HS-27A (cell line): ENCODE data around the gene PKIB.
"Not testable (repeated sequence)": the region's sequence is repeated elsewhere in the genome, so short reads cannot be mapped to it uniquely, and the experiment has no call there.

ENCODE experiments used
- DNase-seq: peaks from one replicate; pipeline ENCODE4 v3.0.0-alpha.2; 2012; ENCODE audit warnings: low read depth, missing footprints

Gene PKIB

DNA sequence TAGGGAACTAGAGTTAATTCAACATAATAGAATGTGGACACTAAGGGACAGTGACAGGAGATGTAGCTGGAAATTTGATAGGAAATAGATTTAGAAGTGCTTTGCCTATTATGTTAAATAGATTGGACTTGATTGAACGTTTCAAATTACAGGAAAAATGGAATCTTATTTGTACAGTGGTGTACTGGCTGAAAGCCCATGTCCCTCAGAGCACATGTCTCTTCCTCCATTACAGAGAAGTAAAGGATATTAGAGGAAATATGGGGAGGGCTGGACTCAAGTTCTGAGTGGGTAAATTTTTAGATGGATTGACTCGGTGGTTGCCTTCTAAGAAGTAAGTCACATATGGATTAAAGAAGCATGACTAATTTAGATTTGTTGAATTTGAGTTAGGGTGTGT, 11.4 kb downstream of the PKIB start:
- DNase-seq = no peak

DNA sequence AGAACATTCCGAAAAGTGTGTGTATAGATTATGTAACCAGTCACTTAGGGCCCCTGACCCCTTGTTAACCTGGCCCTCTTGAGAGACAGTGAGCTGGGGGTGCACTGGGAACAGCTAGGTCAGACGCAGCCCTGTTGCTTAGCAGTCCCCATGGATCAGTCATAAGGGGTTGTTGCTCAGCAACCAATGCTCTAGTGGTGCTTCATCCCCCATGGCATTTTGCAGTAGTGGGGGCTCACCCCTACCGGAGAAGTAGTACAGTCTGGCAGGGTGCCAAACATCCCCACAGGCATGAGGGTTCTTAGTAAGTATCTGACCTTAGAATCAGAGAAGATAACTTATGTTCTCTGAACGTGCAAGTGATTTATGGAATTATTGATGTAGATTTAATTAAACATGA, 12.3 kb downstream of the PKIB start:
- no peak for DNase-seq

DNA sequence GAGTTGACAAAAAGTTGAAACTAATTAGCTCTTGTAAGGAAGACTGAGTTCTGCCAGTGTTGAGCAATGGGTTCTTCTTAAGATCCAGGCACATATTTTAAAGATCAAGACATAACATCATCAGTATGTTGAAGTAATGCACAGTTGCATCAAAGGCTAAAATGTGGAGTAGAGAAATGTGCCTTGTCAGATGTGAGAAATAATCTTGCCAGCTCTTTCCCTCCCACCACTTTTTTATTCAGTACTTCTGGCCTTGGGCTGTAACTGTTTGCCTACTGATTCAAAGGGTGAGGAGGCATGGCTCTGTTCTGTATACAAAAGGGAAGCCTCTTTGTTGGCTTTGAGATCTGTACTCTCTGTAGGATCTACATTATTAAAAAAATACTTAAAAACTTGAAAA, 13.1 kb downstream of the PKIB start:
- no peak for DNase-seq

DNA sequence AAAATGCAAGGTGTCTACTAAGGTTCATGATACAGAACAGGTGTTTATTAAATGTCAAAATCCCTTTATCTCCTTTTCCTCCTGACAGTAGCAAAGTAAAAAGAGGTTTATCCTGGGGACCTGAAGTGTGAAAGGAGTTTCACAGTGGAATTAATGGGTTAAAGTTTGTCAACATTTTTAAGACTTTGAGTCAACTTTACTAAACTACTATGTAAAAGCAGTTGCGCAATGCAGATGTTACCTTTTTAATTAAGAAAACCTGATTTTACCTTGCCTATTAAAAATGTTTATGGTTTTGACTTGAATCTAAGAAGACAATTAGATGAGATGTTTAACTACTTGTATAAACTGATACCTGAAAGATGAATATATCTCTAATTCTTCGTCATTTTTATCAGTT, 14.6 kb downstream of the PKIB start:
- no peak for DNase-seq

DNA sequence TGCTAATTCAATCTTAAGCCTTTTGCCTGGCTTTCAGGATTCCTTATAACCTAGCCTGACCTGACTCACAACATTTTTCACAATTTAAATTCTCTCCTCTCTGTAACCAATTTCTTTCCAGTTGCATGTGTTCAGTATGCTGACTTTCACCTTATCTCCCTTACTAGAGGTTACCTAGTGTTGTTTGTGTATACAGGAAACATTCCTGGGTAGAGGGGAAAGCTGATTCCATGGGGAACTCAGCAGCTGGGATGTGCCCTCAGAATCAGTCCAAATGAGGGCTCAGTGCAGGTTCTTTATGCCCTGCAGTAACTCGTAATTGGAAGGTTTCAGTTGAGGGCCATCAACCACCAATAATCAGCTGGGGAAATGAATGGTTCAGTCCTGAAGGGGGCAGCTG, 18.5 kb downstream of the PKIB start:
- DNase-seq = no peak

DNA sequence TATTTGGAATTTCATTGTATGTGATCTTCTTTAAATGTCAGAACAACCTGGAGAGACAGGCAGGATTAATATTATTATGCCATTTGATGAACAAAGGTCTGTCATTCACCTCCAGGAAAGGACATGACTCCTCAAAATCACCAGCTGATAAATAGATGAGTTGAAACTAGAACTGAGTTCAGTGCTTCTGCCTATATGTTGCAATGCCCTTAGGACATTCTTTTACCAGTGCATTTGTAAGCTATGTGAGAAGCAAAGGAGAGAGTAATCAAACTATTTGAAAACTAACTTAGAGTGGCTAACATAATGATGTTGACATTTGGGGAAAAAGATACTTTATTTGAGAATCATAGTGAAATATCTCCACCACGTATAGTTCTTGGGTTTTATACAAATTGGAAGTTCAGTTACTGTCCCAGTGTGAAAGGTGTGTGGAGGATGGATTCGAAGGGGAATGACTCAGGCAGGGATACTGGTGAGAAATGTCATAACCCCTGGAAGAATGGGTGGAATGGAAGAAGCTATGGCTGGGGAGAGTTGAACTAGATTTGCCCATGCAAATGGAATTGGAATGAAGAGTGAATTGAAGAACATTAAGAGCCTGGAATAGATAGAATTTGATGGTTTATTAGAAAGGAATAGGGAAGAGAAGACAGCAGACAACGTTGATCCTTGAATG, 21.5 kb downstream of the PKIB start:
- no peak for DNase-seq

DNA sequence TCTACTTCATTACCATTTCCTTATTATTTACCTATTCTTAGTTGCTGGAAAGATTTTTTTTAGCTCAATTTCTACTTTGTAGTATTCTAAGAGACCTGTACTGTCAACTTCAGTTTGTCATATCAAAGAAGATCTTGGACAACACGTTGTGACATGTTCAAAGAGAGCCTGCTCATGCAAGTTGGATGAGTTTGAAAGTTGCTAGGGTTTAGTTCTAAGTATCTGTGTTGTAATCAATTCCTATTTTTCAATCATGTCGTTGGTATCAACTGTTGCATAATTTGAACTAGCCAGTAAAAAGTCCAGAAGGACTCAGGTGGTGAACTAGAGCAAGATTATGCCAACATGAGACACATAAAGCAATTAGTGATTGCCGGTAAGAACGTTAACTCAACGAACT, 30.2 kb downstream of the PKIB start:
- no peak for DNase-seq

DNA sequence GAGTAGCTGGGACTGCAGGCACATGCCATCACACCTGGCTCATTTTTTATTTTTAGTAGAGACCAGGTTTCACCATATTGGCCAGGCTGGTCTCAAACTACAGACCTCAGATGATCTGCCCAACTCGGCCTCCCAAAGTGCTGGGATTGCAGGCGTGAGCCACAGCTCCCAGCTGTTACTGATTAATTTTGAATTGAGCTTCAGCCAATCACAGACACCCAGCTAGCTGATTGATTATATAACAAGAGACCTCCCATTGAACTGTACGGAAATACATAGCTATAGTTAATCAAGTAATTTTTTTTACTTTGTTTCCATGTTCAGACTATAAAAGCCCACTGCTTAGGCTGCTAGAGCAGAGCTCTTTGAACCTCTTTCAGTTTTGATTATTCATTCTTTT, 31.6 kb downstream of the PKIB start:
- no peak for DNase-seq

DNA sequence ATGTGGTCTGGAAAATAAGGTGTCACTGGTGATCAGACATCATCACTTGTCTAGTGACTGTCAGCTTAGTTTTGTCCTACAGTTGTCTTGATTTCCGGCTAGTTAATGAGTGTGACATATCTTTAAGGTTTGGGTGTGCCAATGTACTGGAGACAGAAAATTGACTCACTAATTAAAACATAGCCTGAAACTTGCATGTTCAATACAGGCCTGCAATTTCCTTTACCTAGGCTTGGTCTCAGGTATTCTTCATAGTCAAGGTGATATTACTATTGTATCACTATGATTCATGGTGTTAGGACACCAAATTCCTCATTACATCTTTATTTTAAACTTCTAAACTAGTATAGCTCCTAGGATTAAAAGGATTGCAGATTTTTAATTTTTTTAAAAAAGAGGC, 32.4 kb downstream of the PKIB start:
- not testable (repeated sequence) for DNase-seq

DNA sequence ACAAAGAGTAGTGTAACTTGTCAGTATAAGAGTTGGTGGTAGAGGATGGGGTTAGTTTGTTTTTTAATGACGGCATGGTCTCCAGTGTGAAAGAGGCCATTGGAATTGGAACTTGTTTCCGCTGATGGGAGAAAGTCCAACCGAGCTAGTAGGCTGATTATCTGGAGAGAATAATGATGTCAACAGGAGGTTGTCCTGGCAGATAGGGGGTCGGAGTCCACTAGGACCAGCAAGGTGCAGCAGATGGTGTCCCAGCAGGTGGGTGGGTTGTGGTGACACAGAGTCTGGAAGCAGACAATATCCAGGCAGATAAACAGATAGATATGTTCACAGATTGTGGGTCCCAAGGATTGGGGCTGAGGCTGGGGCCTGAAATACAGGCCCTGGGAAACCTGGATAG, 35.1 kb downstream of the PKIB start:
- no peak for DNase-seq

DNA sequence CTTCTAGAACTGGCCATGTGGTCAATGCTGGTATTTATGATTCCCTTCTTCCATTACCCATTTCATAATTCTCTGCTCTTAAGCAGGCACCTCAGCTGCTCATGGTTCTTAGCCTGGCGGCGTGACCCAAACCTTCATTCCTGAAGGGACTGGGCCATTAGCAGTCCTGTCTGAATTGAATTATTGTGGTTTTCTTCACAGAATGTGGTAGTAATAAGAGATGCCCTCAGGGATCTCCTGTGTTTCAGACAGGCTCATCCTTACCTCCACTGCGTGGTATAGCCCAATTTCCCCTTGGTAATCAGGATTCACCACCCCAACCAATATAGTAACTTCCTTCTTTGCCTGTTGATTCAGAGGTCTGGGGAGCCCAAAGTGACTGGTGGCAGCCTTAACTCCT, 37.6 kb downstream of the PKIB start:
- no peak for DNase-seq

DNA sequence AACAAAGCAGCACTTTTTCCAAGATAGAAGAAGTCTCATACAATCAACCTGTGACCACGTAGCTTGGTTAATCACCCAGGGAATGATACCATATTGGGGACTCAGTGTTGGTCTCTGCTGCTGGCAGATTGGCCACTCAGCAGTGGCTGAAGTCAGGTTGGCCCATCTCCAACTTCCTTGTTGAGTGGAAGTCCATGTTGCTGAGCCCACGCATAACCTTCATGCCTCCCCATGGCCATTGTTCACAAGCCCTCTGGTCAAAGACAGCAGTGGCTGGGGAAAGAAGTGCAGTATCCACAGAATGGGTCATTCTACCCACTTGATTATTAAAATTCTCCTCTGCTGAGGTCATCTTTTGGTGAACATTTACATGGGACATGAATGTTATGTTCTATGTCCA, 38.5 kb downstream of the PKIB start:
- DNase-seq = no peak

DNA sequence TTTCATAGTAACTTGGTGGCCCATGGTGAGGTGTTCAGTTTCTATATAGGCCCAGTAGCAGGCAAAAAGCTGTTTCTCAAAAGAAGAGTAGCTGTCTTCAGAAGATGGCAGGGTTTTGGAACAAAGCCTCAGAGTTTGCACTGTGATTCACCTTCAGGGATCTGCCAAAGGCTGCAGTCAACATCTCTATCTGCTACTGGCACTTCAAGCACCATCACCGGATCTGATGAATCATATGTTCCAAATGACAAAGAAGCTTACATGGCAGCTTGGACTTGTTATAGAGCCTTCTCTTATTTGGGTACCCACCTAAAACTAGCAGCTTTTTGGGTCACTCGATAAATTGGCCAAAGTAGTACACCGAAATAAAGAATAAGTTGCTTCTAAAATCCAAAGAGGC, 39.5 kb downstream of the PKIB start:
- DNase-seq = no peak

DNA sequence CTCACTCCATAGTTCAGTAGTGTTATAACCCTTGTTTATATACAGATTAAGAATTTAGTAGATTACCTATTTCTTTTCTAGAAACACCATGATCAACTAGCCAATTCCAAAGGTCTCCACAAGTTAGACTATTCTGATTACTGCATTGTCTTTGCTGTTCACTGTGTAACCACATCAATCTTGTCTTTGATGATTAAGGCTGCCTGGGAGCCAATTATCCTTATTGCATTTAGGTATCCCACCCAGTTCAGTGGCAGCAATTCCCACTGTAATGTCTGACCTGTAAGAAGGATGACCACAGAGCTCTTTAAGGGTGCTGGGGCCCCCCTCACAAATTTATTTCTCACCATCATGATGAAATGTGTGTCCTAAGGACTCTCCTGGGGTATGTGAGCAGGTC, 40.2 kb downstream of the PKIB start:
- no peak for DNase-seq

DNA sequence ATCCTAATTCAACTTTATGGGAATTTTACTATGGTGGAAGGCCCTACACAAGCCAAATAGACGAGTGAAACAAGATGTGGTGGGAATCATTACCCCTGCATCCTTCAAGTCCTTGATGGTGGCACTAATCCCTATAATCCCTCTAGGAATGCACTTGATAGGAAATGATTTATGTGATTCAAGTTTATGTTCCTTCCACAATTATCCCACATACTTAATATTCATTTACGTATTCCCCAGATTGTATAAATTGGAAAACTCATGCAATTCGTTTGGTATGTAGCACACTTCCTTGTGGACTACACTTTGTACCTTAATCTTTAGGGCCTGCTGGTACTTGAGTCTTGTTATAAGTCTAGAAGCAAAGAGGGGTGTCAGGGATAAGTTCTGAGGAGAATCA, 40.8 kb downstream of the PKIB start:
- no peak for DNase-seq

DNA sequence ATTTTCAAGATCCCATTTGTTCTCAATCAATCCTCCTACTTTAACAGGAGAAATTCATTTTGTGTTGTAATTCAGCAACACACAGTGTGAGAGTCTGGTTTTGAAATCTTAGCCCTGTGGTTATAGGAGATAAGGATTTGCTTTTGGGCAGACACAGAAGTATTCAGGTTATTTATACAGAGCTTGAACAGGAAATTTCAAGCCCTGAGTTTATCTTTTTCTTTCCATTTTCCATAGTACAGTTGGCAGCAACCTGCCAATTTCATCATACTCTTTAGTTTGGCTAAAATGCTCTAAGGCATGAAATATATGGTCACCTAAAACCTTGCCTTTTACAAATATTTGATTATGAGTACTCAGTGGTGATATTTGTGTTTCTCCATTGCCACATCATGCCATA, 41.4 kb downstream of the PKIB start:
- DNase-seq = no peak

DNA sequence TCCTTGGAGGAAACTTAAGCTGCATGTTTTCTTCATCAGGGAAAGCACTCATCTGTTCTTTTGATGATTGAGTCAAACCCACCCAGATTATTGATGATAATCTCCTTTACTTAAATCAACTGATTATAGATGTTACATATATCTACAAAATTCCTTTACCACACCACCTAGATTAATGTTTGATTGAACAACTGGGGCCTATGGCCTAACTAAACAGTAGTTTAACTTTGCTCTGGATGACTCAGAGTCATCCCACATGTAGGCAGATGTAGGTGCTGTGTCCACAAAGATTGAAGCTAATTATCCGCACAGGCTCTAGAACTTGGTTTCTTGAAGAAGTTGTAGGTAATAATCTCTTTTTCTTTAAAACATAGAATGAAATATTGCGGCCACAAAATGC, 42.2 kb downstream of the PKIB start:
- DNase-seq = no peak

DNA sequence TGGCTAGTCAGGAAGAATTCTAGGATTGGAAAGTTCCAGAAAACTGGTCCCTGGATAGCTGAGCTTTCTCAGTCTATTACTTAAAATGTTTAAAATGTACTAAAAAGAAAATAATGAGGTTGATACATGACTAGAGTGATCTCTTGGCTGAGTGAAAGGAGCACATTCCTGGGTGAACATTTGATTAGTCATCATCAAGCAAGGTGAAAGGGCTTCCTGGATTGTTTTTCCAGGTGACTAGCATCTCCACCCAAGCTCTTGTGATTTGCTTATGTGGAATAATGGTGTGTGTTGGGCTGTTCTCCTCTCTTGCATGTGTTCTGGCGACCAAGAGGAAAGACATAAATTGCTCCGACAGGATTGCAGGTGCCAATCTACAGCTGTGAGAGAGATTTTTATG, 42.9 kb downstream of the PKIB start:
- DNase-seq = peak; percentile 40

DNA sequence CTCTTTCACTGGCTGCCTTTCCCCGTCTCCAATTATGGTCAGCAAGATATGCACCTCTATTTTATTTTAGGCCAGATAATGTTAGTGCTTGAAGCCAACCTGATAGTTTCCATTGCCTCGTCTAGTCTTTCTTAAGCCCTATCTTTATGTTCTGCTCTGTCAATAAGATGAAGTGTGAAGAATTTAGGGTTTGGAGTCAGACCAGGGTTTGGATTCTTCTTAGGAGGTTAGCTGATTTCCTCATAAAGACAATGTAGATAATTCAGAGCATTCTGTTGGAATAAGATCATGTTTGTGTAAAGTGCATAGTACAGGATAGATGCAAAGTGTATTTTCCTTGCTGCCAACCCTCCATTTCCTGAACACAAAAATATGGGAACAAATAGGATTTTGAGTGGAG, 43.8 kb downstream of the PKIB start:
- DNase-seq = no peak

DNA sequence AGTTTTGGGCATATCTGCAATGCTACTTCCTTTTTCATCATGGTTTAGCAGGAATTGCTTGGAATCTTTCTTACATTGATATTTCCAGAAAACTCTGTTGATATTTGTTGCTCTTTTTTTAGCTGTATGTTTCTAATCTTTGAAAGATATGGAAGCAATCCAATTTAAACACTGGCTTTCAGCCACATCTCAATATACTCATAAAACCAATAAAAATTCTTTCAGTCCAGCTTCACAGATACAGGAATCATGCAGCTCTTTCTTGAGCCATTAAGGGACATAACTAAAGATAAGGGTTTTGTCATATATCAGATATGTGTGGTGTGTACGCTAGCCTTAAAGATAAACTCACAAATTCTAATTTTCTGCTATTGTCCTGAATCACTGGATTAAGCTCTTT, 47.4 kb downstream of the PKIB start:
- peak; percentile 29 for DNase-seq

DNA sequence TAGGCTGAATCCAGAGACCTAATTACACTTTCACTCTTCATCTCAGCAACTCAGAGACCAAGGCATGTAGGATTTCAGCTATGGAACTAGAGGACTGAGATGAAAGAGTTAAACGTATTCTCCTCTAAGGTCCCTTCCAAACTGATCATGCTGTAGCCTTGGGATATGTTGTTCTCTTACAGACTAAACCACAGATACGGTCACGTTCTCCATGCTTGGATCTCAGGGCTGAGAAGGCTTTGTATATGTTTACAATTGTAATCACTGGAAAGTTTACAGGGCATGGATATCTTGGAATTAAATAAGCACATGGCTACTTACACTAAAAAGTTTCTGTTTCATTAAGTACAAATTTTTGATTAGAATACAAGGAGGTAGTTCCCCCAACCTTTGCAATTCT, 50.1 kb downstream of the PKIB start:
- no peak for DNase-seq

DNA sequence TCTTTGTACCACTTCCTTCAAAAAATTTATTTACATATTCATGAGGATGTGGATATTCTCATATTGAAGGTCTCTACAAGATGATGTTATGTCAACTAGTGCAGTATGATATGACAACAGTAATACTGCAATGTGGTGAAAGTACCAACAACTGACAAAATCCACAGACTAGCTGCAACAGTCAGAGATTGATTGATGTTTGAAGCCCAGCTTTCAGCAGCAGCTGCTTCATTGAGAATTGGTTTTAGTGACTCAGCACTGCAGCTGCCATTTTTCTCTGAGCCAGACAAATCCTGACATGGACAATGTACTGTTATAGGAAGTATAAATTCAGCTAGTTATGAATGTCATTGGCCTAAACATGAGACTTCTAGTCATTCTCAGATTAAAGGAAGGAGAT, 53.8 kb downstream of the PKIB start:
- DNase-seq = no peak

DNA sequence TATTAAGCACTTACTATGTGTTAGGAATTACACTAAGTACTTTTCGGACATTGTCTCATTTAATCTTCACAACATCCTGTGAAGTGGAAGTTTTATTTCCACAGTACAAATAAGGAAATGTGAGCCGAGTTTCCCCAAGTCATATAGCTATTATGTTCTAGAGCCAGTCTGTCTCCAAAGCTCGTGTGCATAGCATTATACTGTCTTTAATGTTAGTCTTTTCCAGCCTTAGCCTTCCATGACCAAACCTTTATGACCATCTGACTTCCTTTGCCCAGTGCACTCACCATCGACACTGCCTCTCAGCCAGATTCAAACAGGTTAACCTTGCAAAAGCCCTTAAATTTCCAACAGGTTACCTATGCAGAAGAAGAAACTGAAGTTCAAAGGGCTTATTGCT, 55.7 kb downstream of the PKIB start:
- no peak for DNase-seq

DNA sequence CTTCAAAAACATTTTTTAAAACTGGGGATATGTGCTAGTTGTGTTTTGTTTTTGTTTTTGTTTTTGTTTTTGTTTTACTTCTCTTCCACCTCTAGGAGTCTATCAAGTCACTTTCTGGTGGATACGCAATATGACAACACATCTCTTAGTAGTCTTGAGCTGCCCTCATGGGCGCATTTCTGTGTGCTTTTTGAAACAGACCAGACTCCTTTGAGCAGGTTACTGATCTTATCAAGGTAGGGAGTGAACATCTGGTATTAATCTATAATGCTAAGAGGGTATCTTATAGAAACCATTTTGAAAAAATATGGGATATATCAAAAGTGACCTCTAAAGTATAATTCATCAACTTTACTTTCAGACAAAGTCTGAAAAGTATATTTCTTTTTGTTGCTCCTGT, 56.2 kb downstream of the PKIB start:
- no peak for DNase-seq

DNA sequence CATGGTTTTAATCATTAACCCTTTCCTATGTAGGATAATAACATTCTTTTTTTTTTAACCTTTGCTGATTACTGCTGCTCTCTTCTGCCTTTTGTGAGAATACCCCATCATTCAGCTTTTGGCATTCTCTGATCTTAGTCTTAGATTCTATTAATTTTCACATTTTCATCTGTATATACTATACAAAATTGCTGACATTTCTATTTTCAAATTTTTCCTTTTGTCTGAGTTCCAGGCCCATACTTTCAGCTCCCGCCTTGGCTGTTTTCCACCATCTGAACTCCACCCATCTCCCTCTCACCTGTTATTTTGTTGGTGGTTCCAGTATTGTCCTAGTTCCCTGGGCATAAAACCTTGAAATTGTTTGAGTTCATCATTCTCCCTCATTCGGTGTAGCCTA, 59.2 kb downstream of the PKIB start:
- no peak for DNase-seq
